CD4-positive, alpha-beta memory T cell (primary cell): ENCODE measurements around the gene PDLIM3. TPM values are rescaled to one million over a fixed set of nuclear protein-coding genes. Genes with fewer than 3 reads are reported as not detected.
"Not testable (repeated sequence)": the region's sequence is repeated elsewhere in the genome, so short reads cannot be mapped to it uniquely, and the experiment has no call there.

Experiments
- CTCF ChIA-PET: fragments of 350-600 bp; sonication (Branson Sonifier 250); formaldehyde crosslinking; loops from one replicate; lab custom pipeline; 2021; ENCODE audit warnings: inconsistent platforms; ENCODE audit not compliant: partially characterized antibody; lab: Charles Lee
- POLR2A ChIA-PET: fragments of 350-600 bp; sonication (Branson Sonifier 250); formaldehyde crosslinking; loops from one replicate; lab custom pipeline; 2021; ENCODE audit not compliant: partially characterized antibody; lab: Charles Lee
- DNase-seq, 5 donors: peaks; one replicate each; pipeline versions ENCODE4 v3.0.0 to v3.0.0-alpha.2; 2020 to 2022; ENCODE audit warnings: mixed read lengths in 1 of 5
- H3K27ac ChIP-seq: one replicate; pipeline ENCODE4 v1.7.0; 2013; ENCODE audit warnings: low read depth, low read length
- H3K27me3 ChIP-seq: 2 replicates; pipeline ENCODE4 v1.7.0; 2013; ENCODE audit warnings: mild to moderate bottlenecking, low read length, moderate library complexity; ENCODE audit not compliant: insufficient read depth
- H3K36me3 ChIP-seq: 2 replicates; pipeline ENCODE4 v1.7.0; 2013; ENCODE audit warnings: mild to moderate bottlenecking, low read length, moderate library complexity; ENCODE audit not compliant: insufficient read depth
- H3K4me1 ChIP-seq: 2 replicates; pipeline ENCODE4 v1.7.0; 2013; ENCODE audit warnings: mild to moderate bottlenecking, low read length, moderate library complexity; ENCODE audit not compliant: insufficient read depth
- H3K4me3 ChIP-seq, 2 donors: one replicate each; pipeline ENCODE4 v1.7.0; 2013; ENCODE audit warnings: low read length in 2 of 2, mild to moderate bottlenecking in 1 of 2
- H3K9me3 ChIP-seq, 2 donors: one replicate each; pipeline ENCODE4 v1.7.0; 2013; ENCODE audit warnings: low read length in 2 of 2, control low read depth in 1 of 2; ENCODE audit not compliant: control insufficient read depth in 1 of 2
- H3K27ac Mint-ChIP-seq, 7 donors: one replicate each; pipeline ENCODE4 v1.8.0; 2020 to 2021; ENCODE audit warnings: mixed read lengths in 7 of 7, mild to moderate bottlenecking in 6 of 7, inconsistent platforms in 3 of 7, moderate library complexity in 3 of 7
- H3K27me3 Mint-ChIP-seq, 2 donors: one replicate each; pipeline ENCODE4 v1.8.0; 2020 to 2021; ENCODE audit warnings: mixed read lengths in 2 of 2
- H3K36me3 Mint-ChIP-seq, 2 donors: one replicate each; pipeline ENCODE4 v1.8.0; 2020 to 2021; ENCODE audit warnings: mixed read lengths in 2 of 2, inconsistent platforms in 1 of 2, mild to moderate bottlenecking in 1 of 2
- H3K4me1 Mint-ChIP-seq, 4 donors: one replicate each; pipeline ENCODE4 v1.8.0; 2020 to 2021; ENCODE audit warnings: mixed read lengths in 4 of 4, mild to moderate bottlenecking in 1 of 4
- H3K4me3 Mint-ChIP-seq, 8 donors: one replicate each; pipeline ENCODE4 v1.8.0; 2020 to 2021; ENCODE audit warnings: mixed read lengths in 8 of 8, mild to moderate bottlenecking in 7 of 8, moderate library complexity in 6 of 8, inconsistent platforms in 3 of 8
- H3K9me3 Mint-ChIP-seq, 8 donors: one replicate each; pipeline ENCODE4 v1.8.0; 2020 to 2021; ENCODE audit warnings: mixed read lengths in 8 of 8, mild to moderate bottlenecking in 5 of 8, inconsistent platforms in 3 of 8, moderate library complexity in 1 of 8
- intact Hi-C: fragments of 100-400 bp; cut with micrococcal nuclease; formaldehyde crosslinking; loops from one replicate; pipeline ENCODE4 v1.15.1; 2023
- polyA plus RNA-seq, 2 donors: library from polyadenylated mRNA; unstranded; fragments of 300-500 nt; fragmentation: Illumina TruSeq; gene quantifications; one replicate each; pipeline ENCODE4 v1.2.3, GENCODE V29; 2021
- total RNA-seq, 2 experiments: library from RNA; stranded (reverse); gene quantifications; one replicate each; pipeline ENCODE4 v1.2.3, GENCODE V29; 2021

The PDLIM3 gene
- total and polyA plus RNA-seq, 4 experiments from 2014 or later = not detected

GRCh38 chr4:185531654-185532053, 3.7 kb downstream of the PDLIM3 start:
- H3K27me3 ChIP-seq = peaks cover 21% of the 10 kb centered on the region
- CTCF ChIA-PET = not testable (repeated sequence)

GRCh38 chr4:185529413-185529812, 5.9 kb downstream of the PDLIM3 start:
- ChIA-PET CTCF (no interaction called here), POLR2A (no interaction called here)
- peaks cover 9% of the 10 kb centered on the region for H3K27me3 ChIP-seq

More at GRCh38 chr4:185531654-185532053, 3.7 kb downstream of the PDLIM3 start:
- H3K27ac ChIP-seq, H3K4me1 ChIP-seq, H3K36me3 ChIP-seq, H3K9me3 Mint-ChIP-seq, H3K27ac Mint-ChIP-seq, intact Hi-C loops, H3K4me3 ChIP-seq, POLR2A ChIA-PET, H3K36me3 Mint-ChIP-seq, H3K4me3 Mint-ChIP-seq, DNase-seq, H3K9me3 ChIP-seq: not testable (repeated sequence)
- peaks cover 33 to 45% of the 10 kb centered on the region in 2 donors for H3K27me3 Mint-ChIP-seq
- H3K4me1 Mint-ChIP-seq = peaks cover 4 to 11% (median 5%) of the 10 kb centered on the region in 4 donors

GRCh38 chr4:185524888-185525863, 10.1 kb downstream of the PDLIM3 start:
- Histone ChIP-seq H3K27me3 (no peaks in the 10 kb centered on the region), H3K4me1 (no peaks in the 10 kb centered on the region), H3K4me3 (no peak overlapping the region), H3K27ac (no peak overlapping the region), H3K36me3 (no peaks in the 10 kb centered on the region), H3K9me3 (no peaks in the 10 kb centered on the region)
- ChIA-PET POLR2A (no interaction called here), CTCF (no interaction called here)
- peaks cover 21 to 22% of the 10 kb centered on the region in 2 donors for H3K27me3 Mint-ChIP-seq
- no peak overlapping the region for H3K4me3 Mint-ChIP-seq
- H3K36me3 Mint-ChIP-seq = no peaks in the 10 kb centered on the region
- intact Hi-C loops = no loop called here
- DNase-seq = no peak
- H3K9me3 Mint-ChIP-seq = peaks cover 0 to 12% (median 9%) of the 10 kb centered on the region in 8 donors
- H3K4me1 Mint-ChIP-seq = no peaks in the 10 kb centered on the region
- H3K27ac Mint-ChIP-seq = no peak overlapping the region

More at GRCh38 chr4:185529413-185529812, 5.9 kb downstream of the PDLIM3 start:
- Mint-ChIP-seq H3K4me1 (peaks cover 0 to under 1% (median under 1%) of the 10 kb centered on the region in 4 donors), H3K27ac (no peak overlapping the region), H3K27me3 (peaks cover 25 to 39% of the 10 kb centered on the region in 2 donors), H3K36me3 (no peaks in the 10 kb centered on the region), H3K9me3 (peaks cover 0 to 12% (median 9%) of the 10 kb centered on the region in 8 donors), H3K4me3 (no peak overlapping the region)
- no peak overlapping the region for H3K4me3 ChIP-seq
- no peaks in the 10 kb centered on the region for H3K36me3 ChIP-seq
- no peaks in the 10 kb centered on the region for H3K4me1 ChIP-seq
- H3K9me3 ChIP-seq = no peaks in the 10 kb centered on the region
- intact Hi-C loops = no loop called here
- no peak overlapping the region for H3K27ac ChIP-seq
- no peak for DNase-seq

GRCh38 chr4:185523862-185524261, 11.4 kb downstream of the PDLIM3 start:
- Mint-ChIP-seq H3K27ac (no peak overlapping the region), H3K4me1 (no peaks in the 10 kb centered on the region), H3K9me3 (peaks cover 0 to 12% (median 9%) of the 10 kb centered on the region in 8 donors), H3K36me3 (no peaks in the 10 kb centered on the region), H3K27me3 (peaks cover 15 to 18% of the 10 kb centered on the region in 2 donors), H3K4me3 (no peak overlapping the region)
- POLR2A ChIA-PET = no interaction called here
- Histone ChIP-seq H3K36me3 (no peaks in the 10 kb centered on the region), H3K4me3 (no peak overlapping the region), H3K27ac (no peak overlapping the region), H3K4me1 (no peaks in the 10 kb centered on the region), H3K9me3 (no peaks in the 10 kb centered on the region), H3K27me3 (no peaks in the 10 kb centered on the region)
- intact Hi-C loops = no loop called here
- CTCF ChIA-PET = no interaction called here
- no peak for DNase-seq

GRCh38 chr4:185522451-185522850, 12.9 kb downstream of the PDLIM3 start:
- no peaks in the 10 kb centered on the region for H3K36me3 Mint-ChIP-seq
- Histone ChIP-seq H3K9me3 (no peaks in the 10 kb centered on the region), H3K4me1 (no peaks in the 10 kb centered on the region), H3K36me3 (no peaks in the 10 kb centered on the region), H3K27me3 (no peaks in the 10 kb centered on the region), H3K4me3 (no peak overlapping the region), H3K27ac (no peak overlapping the region)
- ChIA-PET CTCF (no interaction called here), POLR2A (no interaction called here)
- no peak for DNase-seq
- intact Hi-C loops = no loop called here
- peaks cover 15 to 18% of the 10 kb centered on the region in 2 donors for H3K27me3 Mint-ChIP-seq
- peaks cover 0 to 12% (median 9%) of the 10 kb centered on the region in 8 donors for H3K9me3 Mint-ChIP-seq
- H3K4me1 Mint-ChIP-seq = no peaks in the 10 kb centered on the region
- no peak overlapping the region for H3K27ac Mint-ChIP-seq
- H3K4me3 Mint-ChIP-seq = no peak overlapping the region

DNA sequence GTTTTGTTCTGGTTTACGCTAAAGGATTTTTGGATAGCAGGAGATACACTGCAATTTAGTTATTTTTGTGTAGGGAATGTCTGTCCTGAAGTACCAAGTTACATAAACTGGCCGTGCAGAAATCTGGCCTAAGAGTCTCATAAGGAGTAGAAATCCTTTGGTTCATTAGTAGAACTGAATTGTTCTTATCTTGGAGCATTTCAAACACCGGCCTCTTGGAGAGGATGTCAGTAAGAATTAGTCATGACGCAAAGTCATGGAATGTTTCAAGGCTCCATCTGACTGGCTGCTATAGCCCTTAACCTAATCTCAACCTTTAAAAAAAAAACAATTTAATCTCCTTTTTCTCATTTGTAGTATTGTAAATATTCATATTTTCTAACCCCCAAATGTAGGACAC, 15.2 kb downstream of the PDLIM3 start:
- intact Hi-C loops = no loop called here
- POLR2A ChIA-PET = no interaction called here

GRCh38 chr4:185518494-185518893, 16.8 kb downstream of the PDLIM3 start:
- peaks cover 0 to 5% (median 0%) of the 10 kb centered on the region in 8 donors for H3K9me3 Mint-ChIP-seq
- POLR2A ChIA-PET = no interaction called here
- peaks cover 7 to 12% (median 10%) of the 10 kb centered on the region in 4 donors for H3K4me1 Mint-ChIP-seq
- DNase-seq = no peak
- H3K4me3 Mint-ChIP-seq = no peak overlapping the region
- Histone ChIP-seq H3K4me3 (no peak overlapping the region), H3K36me3 (no peaks in the 10 kb centered on the region), H3K27me3 (peaks cover 12% of the 10 kb centered on the region), H3K9me3 (no peaks in the 10 kb centered on the region), H3K27ac (no peak overlapping the region), H3K4me1 (peaks cover 8% of the 10 kb centered on the region)
- no peaks in the 10 kb centered on the region for H3K36me3 Mint-ChIP-seq
- intact Hi-C loops = no loop called here
- peaks cover 22 to 27% of the 10 kb centered on the region in 2 donors for H3K27me3 Mint-ChIP-seq
- CTCF ChIA-PET = interaction anchor here (0.7 kb wide), 1 partner anchor 80 kb away, joined by 3 read pairs; no protein-coding TSS in a partner anchor
- no peak overlapping the region for H3K27ac Mint-ChIP-seq

More for the DNA sequence above, 15.2 kb downstream of the PDLIM3 start:
- peaks cover 0 to under 1% (median 0%) of the 10 kb centered on the region in 4 donors for H3K4me1 Mint-ChIP-seq
- Histone ChIP-seq H3K9me3 (no peaks in the 10 kb centered on the region), H3K27ac (no peak overlapping the region), H3K4me3 (no peak overlapping the region), H3K4me1 (no peaks in the 10 kb centered on the region), H3K36me3 (no peaks in the 10 kb centered on the region), H3K27me3 (no peaks in the 10 kb centered on the region)
- H3K27me3 Mint-ChIP-seq = peaks cover 17 to 19% of the 10 kb centered on the region in 2 donors
- no peak overlapping the region for H3K27ac Mint-ChIP-seq
- CTCF ChIA-PET = no interaction called here
- no peak for DNase-seq
- H3K4me3 Mint-ChIP-seq = no peak overlapping the region
- no peaks in the 10 kb centered on the region for H3K36me3 Mint-ChIP-seq
- peaks cover 0 to under 1% (median 0%) of the 10 kb centered on the region in 8 donors for H3K9me3 Mint-ChIP-seq
